NCI-H2171 treated with DMSO at 0.1 percent for 48 hours (cell line): Measurements from ENCODE around the gene SACS.
"Not testable (repeated sequence)": the region's sequence is repeated elsewhere in the genome, so short reads cannot be mapped to it uniquely, and the experiment has no call there.

Experiments used
- DNase-seq: peaks from one replicate; lab custom pipeline; 2025; lab: John Stamatoyannopoulos, UW

Gene SACS

GRCh38 chr13:23411706-23412105, 21.8 kb downstream of the SACS start:
- no peak for DNase-seq

DNA sequence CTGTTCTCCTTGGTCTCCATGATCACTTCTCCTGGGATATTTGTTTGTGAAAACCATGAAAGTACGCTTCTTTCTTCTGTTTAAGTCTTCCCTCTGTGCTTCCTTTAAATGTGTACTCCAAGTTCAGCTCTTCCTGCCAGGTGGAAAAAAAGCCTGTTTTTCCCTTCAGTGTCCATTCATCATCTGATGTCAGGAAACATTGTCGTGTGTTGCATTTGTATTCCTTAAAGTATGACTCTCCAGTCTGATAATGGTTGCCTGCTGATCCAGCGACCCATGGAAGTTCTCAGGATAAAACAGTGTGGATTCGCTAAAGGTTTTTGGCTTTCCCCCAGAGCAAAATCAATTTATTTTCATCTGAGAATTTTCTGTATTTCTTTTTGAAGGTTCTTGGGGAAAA, 22.3 kb downstream of the SACS start:
- no peak for DNase-seq

DNA sequence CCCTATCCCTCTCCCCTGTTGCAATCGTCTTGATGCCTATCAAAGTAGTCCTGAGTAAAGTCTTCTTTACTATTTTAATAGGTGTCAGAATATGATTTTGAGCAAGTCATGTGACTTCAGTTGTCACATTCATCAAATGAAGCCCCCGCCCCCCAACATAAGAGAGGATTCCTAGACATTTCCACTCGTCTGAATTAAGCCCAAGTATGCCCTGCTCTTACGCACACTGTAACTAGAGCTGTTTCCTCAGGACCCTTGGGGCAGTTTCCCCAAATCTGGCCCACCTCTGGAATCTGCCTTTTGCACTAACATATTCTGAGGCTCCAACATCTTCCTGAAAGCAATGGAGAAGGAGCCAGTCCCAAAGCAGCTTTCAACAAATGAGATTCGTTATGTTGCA, 25.5 kb downstream of the SACS start:
- DNase-seq = no peak

DNA sequence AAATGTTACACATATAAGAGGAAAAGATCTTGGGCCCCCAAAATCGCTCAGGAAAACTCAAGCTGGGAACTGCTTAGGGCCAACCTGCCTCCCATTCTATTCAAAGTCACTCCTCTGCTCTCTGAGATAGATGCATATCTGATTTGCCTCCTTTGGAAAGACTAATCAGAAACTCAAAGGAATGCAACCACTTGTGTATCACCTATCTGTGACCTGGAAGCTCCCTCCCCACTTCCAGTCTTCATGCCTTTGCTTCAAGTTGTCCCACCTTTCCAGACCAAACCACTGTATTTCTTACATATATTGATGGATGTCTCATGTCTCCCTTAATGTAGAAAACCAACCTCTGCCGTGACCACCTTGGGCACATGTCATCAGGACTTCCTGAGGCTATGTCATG, 32.3 kb downstream of the SACS start:
- not testable (repeated sequence) for DNase-seq

DNA sequence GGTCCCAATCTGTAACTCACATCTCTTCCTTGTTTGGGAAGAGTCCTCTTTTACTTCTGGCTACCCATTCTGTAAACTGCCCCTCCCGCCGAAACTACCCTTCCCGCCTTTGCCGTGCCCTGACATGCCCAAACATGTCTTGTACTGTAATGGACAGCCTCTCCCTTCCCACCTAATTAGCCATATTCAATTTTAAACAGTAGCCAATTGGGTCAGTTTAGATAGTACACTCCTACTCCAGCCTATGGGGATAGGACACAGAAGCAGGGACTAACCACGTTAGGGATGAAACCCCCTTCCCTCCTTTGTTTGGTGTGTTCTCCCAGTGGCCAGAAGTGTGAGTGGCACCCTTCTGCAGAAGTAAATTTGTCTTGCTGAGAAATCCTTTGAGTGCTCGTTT, 34.2 kb downstream of the SACS start:
- no peak for DNase-seq

- DNase-seq = no peak
These were observed 38.7 kb downstream of the SACS start for GRCh38 chr13:23394821-23395220.

GRCh38 chr13:23392925-23393645, 40.4 kb downstream of the SACS start:
- no peak for DNase-seq

- no peak for DNase-seq
These were observed 41.2 kb downstream of the SACS start for GRCh38 chr13:23392313-23392712.

- DNase-seq = no peak
These were observed 41.8 kb downstream of the SACS start for GRCh38 chr13:23391752-23392151.

DNA sequence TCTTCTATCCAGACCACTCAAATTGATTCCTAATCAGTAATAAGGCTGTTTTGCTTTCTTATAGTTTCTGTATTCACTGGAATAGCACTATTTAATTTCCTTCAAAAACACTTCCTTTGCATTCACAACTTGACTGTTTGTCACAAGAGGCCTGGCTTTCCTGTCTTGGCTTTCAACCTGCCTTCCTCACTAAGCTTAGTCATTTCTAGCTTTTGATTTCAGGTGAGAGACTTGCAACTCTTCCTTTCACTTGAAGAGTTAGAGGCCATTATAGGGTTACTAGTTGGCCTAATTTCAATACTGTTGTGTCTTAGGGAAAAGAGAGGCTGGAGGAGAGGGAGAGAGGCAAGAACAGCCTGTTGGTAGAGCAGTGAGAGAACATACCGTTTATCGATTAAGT, 47.0 kb downstream of the SACS start:
- no peak for DNase-seq

GRCh38 chr13:23385931-23386330, 47.6 kb downstream of the SACS start:
- no peak for DNase-seq

- no peak for DNase-seq
These were observed 49.4 kb downstream of the SACS start for GRCh38 chr13:23384111-23384510.

DNA sequence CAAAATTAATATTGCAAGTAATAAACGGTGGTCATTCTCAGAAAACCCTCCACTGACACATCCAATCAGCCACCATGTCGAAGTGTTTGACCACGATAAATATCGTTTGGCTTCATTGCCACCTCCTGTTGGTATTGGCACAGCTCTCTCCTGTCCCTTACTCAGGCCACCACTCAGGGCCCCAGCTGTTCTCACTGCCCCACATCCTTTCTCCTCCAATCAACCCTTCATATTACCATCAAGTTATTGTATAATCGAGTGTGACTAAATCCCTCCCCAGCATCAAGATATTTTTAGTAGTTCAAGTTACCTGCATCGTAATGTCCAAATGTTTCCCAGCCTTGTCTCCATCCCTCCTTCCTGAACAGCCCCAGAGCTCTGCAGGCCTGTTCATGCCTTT, 50.4 kb downstream of the SACS start:
- no peak for DNase-seq

- no peak for DNase-seq
These were observed 51.6 kb downstream of the SACS start for GRCh38 chr13:23381866-23382265.

- DNase-seq = no peak
These were observed 53.0 kb downstream of the SACS start for GRCh38 chr13:23380534-23380933.

- no peak for DNase-seq
These were observed 55.4 kb downstream of the SACS start for GRCh38 chr13:23377983-23378632.

GRCh38 chr13:23377579-23377978, 55.9 kb downstream of the SACS start:
- DNase-seq = no peak

DNA sequence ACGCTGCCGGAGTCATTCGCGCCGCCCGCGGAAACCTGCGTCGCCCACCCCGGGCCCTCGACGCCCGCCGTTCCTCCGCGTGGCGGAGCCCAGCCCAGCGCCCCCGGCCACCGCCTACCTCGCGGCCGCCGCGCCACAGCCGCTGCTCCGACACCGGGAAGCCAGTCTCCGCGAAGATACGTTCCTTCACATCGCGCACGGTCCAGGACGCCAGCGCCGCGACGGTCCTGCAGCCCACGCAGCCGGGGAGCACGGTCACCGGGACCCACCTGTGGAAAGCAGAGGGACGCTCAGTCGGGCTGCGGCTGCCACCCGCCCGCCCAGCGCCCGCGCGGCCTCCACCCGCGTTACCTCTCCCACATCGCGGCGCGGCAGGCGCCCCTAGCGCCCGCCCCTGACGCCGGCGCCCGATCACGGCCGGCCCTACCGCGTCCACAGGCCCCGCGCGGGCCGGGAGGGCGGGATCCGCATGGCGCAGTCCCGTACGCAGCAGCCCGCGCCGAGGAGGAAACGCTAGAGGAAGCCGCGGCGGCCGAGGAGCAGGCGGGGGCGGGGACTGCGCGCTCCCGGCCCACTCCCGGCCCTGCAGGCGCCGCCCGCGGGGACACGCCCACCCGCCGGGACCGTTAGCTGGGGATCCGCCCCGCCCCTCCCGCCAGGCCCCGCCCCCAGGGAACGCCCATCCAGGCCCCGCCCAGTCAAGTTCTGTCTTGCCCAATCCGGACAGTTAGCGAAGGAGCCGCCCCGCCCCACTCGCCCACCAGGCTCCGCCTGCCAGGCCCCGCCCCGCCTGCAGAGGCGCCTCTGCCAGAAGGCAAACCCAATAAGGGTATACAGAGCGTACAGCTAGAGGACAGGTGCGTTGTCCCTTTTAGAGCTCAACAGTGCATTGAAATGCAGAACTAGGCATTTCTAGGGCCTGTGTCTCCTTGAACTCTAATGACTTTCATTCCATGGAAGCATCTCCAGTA, 58.2 kb downstream of the SACS start:
- DNase-seq = peak; percentile 81

GRCh38 chr13:23372264-23372906, 61.1 kb downstream of the SACS start:
- DNase-seq = no peak

DNA sequence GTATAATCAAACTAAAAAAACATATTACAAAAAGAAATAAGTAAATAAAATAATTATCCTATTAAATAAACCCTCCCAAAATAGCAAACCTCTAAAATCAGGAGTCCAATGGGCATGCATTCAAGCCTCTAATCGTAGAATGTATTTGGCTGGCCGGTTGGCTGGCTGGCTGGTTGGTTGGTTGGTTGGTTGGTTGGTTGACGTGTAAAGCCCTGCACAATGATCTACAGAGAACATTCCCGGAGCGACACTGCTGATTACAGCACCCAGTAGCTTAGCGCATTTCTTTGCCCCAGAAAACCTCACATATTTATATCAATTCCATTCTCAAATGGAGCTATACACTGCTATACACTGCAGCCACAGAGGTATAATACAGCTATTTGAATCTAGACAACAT, 65.6 kb downstream of the SACS start:
- DNase-seq = no peak

DNA sequence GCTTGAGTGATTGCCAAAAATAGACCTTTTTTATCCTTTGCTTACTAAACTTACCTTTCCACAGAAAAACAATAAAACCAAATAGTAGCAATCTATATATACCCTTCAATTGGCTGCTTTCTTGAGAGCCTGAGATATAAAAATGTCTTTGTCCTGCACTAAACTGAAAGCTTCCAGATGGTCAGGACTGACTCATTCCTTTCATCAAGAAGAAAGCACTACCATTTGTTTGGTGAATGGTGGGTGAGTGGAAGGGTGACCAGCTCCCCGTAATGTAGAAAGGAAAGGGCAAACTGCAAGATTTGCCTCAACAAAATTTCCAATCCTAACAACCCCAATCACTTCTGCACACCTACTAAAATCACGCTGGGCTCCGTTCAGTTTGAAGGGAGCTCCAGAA, 67.8 kb downstream of the SACS start:
- DNase-seq = no peak

GRCh38 chr13:23359882-23360281, 73.6 kb downstream of the SACS start:
- no peak for DNase-seq
